GM19372 (cell line): ENCODE measurements around the gene RPL36AL.
A peak's percentile ranks its signal among the peaks of the same experiment; 100 is the strongest.
"Not testable (repeated sequence)": the region's sequence is repeated elsewhere in the genome, so short reads cannot be mapped to it uniquely, and the experiment has no call there.

Experiments
- ATAC-seq: cut with Tn5 transposase; IDR thresholded peaks from one replicate; pipeline ENCODE4 v1.9.1; 2021; ENCODE audit warnings: mild to moderate bottlenecking, low read depth, moderate library complexity; ENCODE audit not compliant: unreplicated experiment

Gene RPL36AL

DNA sequence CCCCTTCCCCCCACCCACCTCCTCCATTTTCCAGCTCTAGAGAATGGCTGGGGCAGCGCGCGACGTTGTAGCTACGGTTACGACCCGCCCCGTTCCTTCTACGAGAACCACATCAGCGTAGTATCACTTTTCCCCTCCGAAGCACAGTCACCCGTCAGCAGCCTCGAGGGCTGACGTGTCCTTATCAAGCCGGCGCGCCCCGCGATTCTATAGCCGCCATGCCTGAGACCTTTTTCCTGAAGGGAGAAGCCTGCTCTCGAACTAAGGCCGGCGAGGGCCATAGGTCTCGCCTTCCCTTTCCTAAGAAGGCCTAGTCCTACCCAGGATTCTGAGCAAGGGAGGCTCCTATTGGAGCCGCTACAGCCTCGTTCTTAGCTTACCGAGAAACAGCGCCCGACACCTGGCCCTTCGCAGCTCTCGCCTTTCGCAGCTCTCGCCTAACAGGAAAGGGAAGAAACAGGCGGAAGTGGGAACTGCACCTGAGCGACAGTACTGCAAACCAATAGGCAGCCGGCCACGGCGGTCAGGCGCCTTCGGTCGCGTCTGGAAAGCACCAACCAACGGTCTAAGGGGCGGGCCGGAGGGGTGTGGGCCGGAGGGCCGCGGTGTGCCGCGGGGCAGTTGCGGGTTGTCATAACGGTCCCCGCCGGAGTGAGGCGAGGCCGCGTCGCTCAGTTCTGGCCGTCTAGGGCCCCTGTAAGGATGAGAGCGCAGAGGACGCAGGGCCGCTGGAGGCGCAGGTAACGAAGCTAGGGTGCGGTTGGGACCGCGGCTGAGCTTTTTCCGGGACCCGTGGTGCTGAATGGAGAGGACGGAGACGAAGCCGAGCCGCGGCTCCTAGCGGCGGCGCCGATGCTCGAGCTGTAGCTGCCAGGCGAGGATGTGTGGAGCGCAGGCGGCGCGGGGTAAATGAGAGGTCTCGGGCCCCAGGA is at the start of gene RPL36AL, which contains the start of gene MGAT2:
Gene RPL36AL (minus strand): TSS at position 445 of the 932 bp plus-strand sequence. CDS start 1,522 bp downstream, outside the sequence.
Gene MGAT2 (plus strand): TSS at position 618 of the 932 bp plus-strand sequence. CDS start 470 bp downstream, outside the sequence.
- ATAC-seq, result peak; percentile 95

- ATAC-seq, result no peak
Measured at GRCh38 chr14:49659526-49660455, 39.4 kb upstream of the RPL36AL start.

DNA sequence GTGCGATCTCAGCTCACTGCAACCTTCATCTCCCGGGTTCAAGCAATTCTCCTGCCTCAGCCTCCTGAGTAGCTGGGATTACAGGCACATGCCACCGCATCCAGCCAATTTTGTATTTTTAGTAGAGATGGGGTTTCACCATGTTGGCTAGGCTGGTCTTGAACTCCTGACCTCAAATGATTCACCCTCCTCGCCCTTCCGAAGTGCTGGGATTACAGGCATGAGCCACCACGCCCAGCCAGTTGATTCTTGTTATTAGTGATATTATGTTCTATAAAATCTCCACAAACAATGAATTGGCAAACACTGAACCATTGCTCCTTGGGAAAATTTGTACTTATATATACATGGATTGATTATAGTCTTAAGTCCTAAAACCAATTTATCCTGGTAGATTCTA is 37.1 kb upstream of the RPL36AL start:
- not testable (repeated sequence) for ATAC-seq

- no peak for ATAC-seq
Measured at GRCh38 chr14:49654511-49654910, 34.1 kb upstream of the RPL36AL start.

GRCh38 chr14:49653508-49653907 is 33.1 kb upstream of the RPL36AL start:
- no peak for ATAC-seq

DNA sequence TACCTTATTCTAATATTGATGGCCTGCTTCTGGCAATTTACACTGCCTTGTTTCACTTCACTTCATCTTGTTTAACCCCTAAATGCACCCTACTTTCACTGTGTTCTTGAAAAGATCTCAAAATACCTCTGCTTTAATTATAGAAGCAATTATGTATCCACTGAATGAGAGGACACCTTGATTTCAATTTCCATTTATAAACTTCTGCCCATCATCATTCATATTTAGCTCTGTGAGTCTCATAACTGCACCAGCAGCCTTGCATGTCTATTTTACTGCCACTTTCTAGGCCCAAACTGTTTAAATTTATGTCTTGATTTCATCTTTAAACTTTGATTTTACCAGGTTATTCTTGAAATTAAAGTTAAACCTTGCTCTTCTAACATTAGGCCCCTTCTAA is 21.7 kb upstream of the RPL36AL start:
- no peak for ATAC-seq

DNA sequence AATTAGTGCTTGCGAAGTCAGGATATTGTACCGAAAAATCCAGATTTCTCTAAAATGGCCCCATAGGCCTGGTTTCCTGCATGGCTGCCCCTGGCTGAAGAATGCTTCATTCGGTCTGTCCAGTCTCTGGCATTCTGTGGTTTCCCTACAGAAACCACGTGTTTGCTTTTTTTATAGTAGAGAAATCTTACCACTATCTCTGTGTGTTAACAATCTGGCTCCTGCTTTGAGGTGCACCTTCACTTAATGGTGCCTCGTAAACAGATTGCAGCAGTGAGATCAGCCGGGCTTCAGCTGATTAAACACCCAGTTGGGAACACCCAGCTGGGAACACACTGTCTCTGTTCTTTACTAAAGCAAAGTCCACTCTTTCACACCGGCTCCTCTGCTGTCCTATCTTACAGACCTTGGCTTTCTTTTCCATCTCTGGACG is 21.3 kb upstream of the RPL36AL start:
- no peak for ATAC-seq

DNA sequence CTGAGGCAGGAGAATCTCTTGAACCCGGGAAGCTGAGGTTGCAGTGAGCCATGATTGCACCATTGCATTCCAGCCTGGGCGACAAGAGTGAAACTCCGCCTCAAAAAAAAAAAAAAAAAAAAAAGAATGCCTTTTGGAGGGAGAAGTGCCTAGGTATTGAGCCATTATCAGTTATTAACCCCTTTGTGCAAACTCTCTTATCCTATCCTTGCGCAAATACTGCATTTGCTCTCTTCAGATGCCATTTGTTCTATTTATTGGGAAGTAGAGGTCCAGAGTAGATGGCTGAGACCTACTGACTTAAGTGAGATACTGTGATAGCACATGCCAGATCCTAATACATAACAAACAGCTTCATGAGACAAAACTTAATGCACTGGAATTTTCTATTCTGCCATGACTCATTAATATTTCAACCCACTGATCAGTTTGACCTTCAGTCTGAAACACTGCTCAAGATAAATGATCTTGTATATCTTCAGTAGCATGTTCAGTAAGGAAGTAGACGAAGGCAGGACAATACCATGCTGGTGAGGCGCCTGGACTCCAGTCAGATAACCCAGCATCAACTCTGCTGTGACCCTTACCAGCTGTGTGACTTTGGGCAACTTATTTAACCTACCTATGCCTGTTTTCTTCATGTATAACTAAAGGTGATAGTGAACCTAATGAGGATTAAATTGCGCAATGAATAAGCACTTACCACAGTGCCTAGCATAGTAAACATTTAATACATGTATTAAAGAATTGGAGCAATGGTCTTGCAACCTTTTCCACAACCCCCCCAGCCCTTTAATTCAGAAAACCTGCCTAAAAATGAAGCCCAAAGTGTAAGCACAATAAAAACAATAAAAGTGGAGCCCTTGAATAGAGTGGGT is 20.4 kb upstream of the RPL36AL start:
- no peak for ATAC-seq

GRCh38 chr14:49637534-49638078 is 17.2 kb upstream of the RPL36AL start:
- no peak for ATAC-seq

DNA sequence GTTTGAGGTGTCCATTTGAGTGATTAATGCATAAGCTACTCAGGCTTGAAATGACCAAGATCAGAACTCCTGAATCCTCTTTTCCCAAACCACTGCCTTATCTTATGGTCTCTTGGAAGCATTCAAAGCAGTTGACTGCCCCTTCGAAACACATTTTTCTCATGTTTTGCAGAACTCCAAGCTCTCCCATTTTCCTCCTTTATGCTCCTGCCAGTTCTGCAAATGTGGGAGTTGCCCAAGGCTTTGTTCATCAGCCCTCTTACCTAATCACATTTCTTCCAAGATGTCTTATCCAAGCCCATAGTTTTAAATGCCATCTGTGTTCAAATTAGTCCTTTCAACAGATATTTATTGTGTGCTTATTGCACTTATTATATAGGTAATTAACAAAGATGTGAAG is 16.4 kb upstream of the RPL36AL start:
- ATAC-seq, result no peak

DNA sequence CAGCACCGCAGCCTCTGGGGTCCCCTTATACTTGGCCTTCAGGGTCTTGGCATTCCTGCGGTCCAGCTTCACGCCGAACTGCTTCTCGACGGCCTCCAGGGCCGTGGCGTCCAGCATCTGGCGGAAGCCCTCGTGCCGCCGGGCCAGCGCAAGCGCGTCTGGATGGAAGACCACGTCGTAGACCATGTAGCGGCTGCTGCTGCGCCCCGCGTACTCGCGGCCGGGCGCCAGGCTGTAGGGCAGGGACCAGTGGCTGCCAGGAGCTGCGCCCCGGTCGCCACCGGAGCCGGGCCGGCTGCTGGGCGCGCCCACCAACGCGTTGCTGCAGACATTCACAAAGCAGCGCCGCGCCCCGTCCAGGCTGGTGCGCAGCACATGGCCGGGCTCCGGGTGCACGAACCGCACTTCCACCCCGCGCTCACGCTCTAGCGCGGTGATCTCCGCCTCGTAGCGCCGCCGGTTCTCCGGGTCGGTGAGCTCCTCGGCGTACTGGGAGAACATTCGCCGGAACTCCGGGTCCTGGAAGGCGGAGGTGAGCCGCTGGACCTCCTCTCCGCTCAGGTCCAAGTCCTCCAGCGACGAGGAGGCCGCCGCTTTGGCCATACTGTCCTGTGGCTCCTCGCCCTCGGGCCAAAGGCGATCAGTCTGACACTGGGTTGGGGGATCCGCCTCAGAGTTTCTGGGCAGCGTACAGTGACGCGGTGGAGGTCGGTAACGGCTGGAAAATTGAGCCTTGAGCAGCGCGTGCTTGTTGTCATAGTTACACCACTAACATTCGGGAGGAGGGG is 14.3 kb upstream of the RPL36AL start, which contains the start of gene DNAAF2:
Gene DNAAF2 (minus strand): TSS at position 698 of the 788 bp plus-strand sequence. CDS start 95 bp downstream, at position 603.
- peak; percentile 23 for ATAC-seq

DNA sequence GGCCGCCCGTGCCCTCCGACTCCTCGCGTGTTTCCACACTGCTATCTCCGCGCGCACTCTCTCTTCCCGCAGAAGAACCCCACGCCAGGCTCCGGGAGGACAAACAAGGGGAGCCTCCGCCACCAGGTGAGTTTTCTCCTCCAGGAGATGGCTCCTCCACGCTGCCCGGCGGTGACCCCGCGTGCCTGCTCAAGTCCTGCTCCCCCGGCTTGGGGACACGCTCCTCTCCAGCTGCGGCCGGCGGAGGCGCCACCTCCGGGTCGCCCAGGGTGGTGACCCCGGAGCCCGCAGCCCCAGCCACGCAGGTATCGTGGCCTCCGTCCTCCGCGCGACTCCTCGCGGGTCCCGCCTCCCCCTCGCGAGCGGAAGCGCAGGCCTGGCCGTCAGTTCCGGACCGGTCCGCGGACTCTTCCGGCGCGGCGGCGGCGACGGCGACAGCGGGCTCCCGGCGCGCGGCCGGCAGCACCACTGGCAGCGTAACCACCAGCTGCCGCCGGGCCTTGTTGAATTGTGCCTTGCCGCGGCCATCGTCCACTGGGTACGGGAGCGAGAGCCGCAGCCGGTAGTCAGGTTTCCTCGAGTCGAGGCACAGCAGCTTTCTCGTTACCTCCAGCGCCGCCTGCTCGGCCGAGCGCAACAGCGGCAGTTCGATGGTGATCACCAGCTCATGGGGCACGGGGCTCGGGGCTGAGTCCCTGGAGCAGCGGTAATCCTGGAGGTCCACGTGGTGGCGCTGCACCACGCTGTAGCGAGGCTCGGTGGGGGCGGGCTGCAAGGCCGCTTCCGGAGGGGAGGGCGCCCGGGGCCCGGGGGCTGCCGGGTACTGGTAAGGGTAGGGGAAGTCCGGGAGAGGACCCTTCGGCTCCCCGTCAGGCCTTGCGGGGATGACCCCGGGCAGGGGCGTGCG is 13.5 kb upstream of the RPL36AL start:
- peak; percentile 74 for ATAC-seq

DNA sequence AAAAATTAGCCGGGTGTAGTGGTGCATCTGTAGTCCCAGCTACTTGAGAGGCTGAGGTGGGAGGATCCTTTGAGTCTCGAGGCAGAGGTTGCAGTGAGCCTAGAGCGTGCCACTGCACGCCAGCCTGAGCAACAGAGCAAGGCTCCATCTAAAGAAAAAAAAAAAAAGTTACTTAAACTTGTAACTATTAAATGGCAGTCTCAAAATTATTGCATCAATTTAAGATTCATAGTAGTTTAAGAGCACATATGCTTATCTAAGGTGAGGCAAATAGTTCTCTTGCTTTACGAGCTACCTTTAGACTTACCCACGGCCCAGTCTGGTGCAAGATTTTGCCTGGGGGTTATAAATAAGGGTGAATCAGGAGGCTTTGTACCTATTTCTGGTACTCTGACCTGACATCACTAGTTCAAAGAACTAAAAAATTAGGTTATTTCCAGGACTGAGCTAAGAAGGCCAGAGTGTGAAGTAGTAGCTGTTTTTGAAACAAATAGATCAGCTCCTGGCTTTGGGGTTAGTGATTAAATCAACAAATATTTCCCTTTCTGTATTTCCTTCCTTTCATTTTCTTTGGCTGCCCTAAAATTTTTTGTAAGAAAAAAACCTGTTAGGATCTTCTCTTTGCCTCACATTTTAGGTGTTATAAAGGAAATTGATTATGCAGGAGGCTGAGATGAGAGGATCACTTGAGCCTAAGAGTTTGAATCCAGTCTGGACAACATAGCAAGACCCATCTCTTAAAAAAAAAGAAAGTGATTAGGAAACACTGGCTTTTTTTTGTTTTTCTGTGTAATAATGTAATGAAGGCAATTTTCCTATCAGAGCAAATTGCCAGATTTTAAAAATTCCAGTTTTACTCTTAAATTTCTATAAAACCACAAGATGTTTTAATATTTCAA is 3.8 kb upstream of the RPL36AL start:
- no peak for ATAC-seq

DNA sequence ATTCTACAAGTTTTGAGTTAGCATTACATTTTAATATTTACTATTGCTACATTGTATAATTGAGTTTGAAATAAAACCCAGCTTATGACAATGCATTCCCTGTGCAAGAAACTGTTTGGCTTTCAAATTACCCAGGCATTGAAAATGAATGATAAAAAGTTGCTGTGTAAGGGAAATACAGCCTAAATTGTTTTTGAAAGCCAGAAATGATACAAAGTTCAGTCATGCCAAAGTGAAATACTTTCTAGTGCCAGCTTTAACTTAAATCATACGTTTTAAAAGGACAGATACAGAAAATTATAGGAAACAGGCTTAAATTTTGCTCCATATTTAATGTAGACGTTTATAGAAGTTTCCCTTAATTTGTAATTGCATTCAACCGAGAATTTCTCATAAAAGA is 3.0 kb upstream of the RPL36AL start:
- ATAC-seq, result no peak

DNA sequence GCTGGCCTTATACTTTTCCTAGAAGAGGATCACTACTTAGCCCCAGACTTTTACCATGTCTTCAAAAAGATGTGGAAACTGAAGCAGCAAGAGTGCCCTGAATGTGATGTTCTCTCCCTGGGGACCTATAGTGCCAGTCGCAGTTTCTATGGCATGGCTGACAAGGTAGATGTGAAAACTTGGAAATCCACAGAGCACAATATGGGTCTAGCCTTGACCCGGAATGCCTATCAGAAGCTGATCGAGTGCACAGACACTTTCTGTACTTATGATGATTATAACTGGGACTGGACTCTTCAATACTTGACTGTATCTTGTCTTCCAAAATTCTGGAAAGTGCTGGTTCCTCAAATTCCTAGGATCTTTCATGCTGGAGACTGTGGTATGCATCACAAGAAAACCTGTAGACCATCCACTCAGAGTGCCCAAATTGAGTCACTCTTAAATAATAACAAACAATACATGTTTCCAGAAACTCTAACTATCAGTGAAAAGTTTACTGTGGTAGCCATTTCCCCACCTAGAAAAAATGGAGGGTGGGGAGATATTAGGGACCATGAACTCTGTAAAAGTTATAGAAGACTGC is 1.7 kb upstream of the RPL36AL start:
- ATAC-seq, result no peak

- ATAC-seq, result peak; percentile 23
Measured at GRCh38 chr14:49621114-49621881, 872 bp upstream of the RPL36AL start.
